Large intestine (tissue), 3 donors: ENCODE data around the gene THPO. TPM values are rescaled to one million over a fixed set of nuclear protein-coding genes. Genes with fewer than 3 reads are reported as not detected.

Experiments used
- DNase-seq, 2 donors: peaks; one replicate each; pipeline versions ENCODE4 v3.0.0 to v3.0.0-alpha.2; 2013
- H3K27ac ChIP-seq: one replicate; pipeline ENCODE4 v1.5.1; 2013; ENCODE audit warnings: low read length
- H3K27me3 ChIP-seq: 2 replicates; pipeline ENCODE4 v1.6.1; 2013; ENCODE audit warnings: low read length; ENCODE audit not compliant: control insufficient read depth, insufficient read depth
- H3K36me3 ChIP-seq: 2 replicates; pipeline ENCODE4 v1.6.1; 2013; ENCODE audit warnings: low read length; ENCODE audit not compliant: control insufficient read depth, insufficient read depth
- H3K4me1 ChIP-seq: one replicate; pipeline ENCODE4 v1.6.1; 2013; ENCODE audit warnings: low read length; ENCODE audit not compliant: control insufficient read depth, insufficient read depth
- H3K4me3 ChIP-seq: one replicate; pipeline ENCODE4 v1.5.1; 2013; ENCODE audit warnings: low read length
- H3K9me3 ChIP-seq: one replicate; pipeline ENCODE4 v1.6.1; 2013; ENCODE audit warnings: mild to moderate bottlenecking, low read depth, low read length, moderate library complexity; ENCODE audit not compliant: control insufficient read depth
- WGBS: methylation state at CpG from one replicate; pipeline ENCODE4 v1.1.5; 2013; ENCODE audit warnings: low lambda C conversion rate; ENCODE audit not compliant: insufficient coverage; 5-methylcytosine and 5-hydroxymethylcytosine counted together
- polyA plus RNA-seq: library from polyadenylated mRNA; unstranded; fragments of 120-200 nt; gene quantifications from one replicate; pipeline ENCODE4 v1.2.1, GENCODE V29; 2013

THPO gene
- polyA plus RNA-seq, 1 donor: 1.9 TPM

DNA sequence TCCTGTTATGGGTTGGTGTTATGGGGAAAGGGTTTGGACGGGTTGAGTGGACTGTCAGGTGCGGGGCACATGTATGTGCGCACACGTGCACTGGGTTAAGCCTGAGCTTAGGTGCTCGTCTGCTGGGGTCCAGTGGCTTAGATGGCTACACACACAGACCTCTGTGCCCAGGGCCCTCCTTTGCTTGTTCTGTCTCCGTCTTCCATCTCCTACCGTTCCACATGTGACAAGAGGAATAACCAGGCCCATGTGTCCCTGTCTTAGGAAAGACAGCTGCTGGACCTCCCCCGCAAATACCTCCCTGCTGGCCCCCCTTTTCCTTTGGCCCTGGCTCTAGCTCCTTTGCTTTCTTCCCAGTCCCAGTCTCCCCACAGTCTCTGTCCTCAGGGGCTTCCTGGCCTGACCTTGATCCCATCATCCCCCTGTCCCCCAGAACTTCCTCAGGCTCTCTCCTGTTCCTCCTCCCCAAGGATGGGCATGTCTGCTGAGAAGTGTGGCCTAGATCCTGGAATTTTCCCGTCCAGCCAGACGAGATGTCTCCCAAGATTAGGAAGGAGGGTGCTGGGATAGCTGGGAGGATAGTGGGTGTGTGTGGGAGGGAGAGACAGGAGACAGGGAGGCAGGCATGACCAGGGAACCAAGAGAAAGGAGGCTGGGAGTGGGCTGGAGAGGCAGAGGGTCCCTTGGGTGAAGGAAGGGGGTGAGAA lies 797 bp upstream of the THPO start:
- Histone ChIP-seq H3K27ac (no peak overlapping the region), H3K36me3 (no peaks in the 10 kb centered on the region), H3K27me3 (peaks cover 56% of the 10 kb centered on the region), H3K9me3 (peaks cover 5% of the 10 kb centered on the region), H3K4me1 (peaks cover 21% of the 10 kb centered on the region), H3K4me3 (no peak overlapping the region)
- 83% methylated on average over 1 of the region's 10 CpGs for WGBS
- DNase-seq: peak in 1 of 2 donors; percentile 9

- Histone ChIP-seq H3K27me3 (peaks cover 51% of the 10 kb centered on the region), H3K27ac (no peak overlapping the region), H3K9me3 (peaks cover 5% of the 10 kb centered on the region), H3K36me3 (no peaks in the 10 kb centered on the region), H3K4me3 (no peak overlapping the region), H3K4me1 (peaks cover 21% of the 10 kb centered on the region)
- no peak for DNase-seq
- WGBS: no CpG with 5 or more reads among the region's 5 CpGs
Observed at GRCh38 chr3:184377374-184377773, 633 bp downstream of the THPO start.

- 100% methylated on average over 2 of the region's 12 CpGs for WGBS
- Histone ChIP-seq H3K4me1 (peaks cover 13% of the 10 kb centered on the region), H3K4me3 (no peak overlapping the region), H3K9me3 (no peaks in the 10 kb centered on the region), H3K36me3 (no peaks in the 10 kb centered on the region), H3K27me3 (peaks cover 36% of the 10 kb centered on the region), H3K27ac (no peak overlapping the region)
- DNase-seq: no peak
Observed at GRCh38 chr3:184375747-184376461, 2.1 kb downstream of the THPO start.

- no CpG with 5 or more reads among the region's 6 CpGs for WGBS
- peaks cover 13% of the 10 kb centered on the region for H3K36me3 ChIP-seq
- H3K27me3 ChIP-seq: peaks cover 21% of the 10 kb centered on the region
- peaks cover 6% of the 10 kb centered on the region for H3K4me1 ChIP-seq
- no peak overlapping the region for H3K27ac ChIP-seq
- H3K4me3 ChIP-seq: no peak overlapping the region
- no peak for DNase-seq
- no peaks in the 10 kb centered on the region for H3K9me3 ChIP-seq
Observed at GRCh38 chr3:184373422-184373821, 4.6 kb downstream of the THPO start.

- Histone ChIP-seq H3K36me3 (peaks cover 18% of the 10 kb centered on the region), H3K9me3 (no peaks in the 10 kb centered on the region), H3K4me3 (no peak overlapping the region), H3K4me1 (peaks cover 3% of the 10 kb centered on the region), H3K27ac (no peak overlapping the region), H3K27me3 (peaks cover 18% of the 10 kb centered on the region)
- no peak for DNase-seq
- no CpG with 5 or more reads among the region's 5 CpGs for WGBS
Observed at GRCh38 chr3:184372911-184373310, 5.1 kb downstream of the THPO start.

DNA sequence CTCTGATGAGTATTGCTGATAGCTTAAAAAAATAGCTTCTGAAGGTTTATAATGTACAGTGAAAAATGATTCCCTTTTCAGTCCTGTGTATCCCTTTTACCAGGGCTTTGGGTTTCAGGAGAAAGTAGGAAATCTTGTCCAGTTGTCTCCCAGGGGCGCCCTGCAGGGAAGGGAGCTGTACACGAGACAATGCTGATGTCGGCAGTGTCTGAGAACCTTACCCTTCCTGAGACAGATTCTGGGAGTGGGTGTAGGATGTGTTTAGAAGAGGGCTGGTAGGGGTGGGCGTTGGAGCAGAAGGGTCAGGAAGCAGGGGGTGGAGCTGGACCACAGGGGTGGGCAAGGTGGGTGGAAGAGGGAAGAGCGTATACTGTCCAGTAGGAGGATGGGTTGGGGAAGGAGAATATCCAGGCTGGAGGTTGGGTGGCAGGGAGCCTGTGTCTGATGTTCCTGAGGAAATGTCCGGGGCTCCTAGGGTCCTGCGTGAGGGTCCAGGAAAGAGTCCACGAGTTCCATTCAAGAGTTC lies 5.6 kb downstream of the THPO start:
- H3K9me3 ChIP-seq: no peaks in the 10 kb centered on the region
- H3K27ac ChIP-seq: no peak overlapping the region
- peaks cover 16% of the 10 kb centered on the region for H3K27me3 ChIP-seq
- no CpG with 5 or more reads among the region's 8 CpGs for WGBS
- H3K4me3 ChIP-seq: no peak overlapping the region
- DNase-seq: no peak
- H3K36me3 ChIP-seq: peaks cover 21% of the 10 kb centered on the region
- H3K4me1 ChIP-seq: peaks cover 2% of the 10 kb centered on the region

DNA sequence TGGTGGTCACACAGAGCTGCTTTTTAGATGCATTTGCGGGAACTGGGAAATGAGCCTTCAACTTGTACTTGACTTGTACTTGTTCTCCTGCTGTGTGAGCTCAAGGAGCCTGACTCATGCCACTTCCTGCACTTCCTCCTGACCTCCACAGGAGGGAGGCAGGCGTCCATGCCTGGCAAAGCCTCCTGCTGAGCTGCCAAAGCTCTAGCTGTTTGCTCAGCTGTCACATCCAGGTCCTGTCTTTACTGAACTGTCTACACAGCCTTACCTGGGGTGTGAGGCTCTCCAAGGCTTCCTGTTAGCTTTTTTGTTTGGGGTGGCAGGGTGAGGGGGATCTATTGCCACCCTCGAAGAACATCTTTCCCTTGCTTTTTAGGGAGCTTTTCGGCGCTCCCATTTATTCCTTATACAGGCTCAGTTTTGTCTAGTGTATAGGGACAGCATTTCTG lies 6.4 kb downstream of the THPO start:
- WGBS: no CpG with 5 or more reads among the region's 5 CpGs
- peak; percentile 83 to 85 for DNase-seq
- H3K9me3 ChIP-seq: no peaks in the 10 kb centered on the region

DNA sequence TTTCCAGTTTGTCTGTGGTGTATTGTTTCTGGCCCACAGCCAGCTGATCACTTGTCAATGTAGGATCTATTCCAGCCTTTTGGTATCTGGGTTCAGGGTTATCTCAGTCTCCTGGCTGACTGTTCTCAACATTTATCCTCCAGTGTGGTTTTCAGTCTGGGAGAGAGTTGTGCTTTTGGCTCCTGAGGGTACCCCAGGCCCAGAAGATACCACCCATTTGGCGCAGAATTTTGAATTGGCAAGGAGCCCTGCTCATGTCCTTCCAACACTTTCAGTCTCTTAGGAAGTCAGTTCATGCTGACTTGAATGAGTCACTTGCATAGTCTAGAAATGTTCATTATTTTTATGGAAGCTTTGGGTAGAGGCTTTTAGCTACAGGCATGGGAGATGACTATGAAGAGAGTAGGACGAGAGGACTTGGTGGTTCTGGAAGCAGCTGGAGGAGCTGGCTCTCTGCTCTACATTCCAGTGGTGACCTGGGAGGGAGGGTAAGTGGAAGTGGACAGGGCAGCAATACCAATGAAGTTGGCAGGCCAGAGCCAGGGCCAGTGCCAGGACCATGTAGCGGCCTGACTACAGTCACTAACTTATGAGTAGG lies 9.3 kb downstream of the THPO start:
- H3K9me3 ChIP-seq: no peaks in the 10 kb centered on the region
- no CpG with 5 or more reads among the region's 3 CpGs for WGBS
- H3K27me3 ChIP-seq: peaks cover 3% of the 10 kb centered on the region
- peaks cover 39% of the 10 kb centered on the region for H3K36me3 ChIP-seq
- DNase-seq: no peak
- H3K4me1 ChIP-seq: peaks cover 11% of the 10 kb centered on the region
- no peak overlapping the region for H3K27ac ChIP-seq
- H3K4me3 ChIP-seq: no peak overlapping the region

More for the DNA sequence above, 6.4 kb downstream of the THPO start:
- no peak overlapping the region for H3K4me3 ChIP-seq
- peaks cover 24% of the 10 kb centered on the region for H3K36me3 ChIP-seq
- H3K4me1 ChIP-seq: peaks cover 5% of the 10 kb centered on the region
- no peak overlapping the region for H3K27ac ChIP-seq
- peaks cover 11% of the 10 kb centered on the region for H3K27me3 ChIP-seq

DNA sequence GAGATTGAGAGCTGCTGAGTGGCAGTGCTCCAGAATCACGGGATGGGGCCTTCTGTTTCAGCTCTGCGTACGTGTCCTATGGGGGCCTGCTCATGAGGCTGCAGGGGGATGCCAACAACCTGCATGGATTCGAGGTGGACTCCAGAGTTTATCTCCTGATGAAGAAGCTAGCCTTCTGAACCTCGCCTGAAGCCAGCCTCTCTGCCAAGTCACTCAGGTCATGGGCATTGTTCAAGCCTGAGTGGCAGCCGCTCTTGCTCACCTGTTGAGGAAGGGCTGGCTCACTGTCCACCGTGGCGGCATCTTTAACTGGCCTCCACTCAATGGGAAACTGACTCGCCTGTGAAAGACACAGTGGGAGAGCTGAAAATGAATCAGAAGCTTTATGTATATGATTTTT lies 9.9 kb downstream of the THPO start:
- Histone ChIP-seq H3K36me3 (peaks cover 39% of the 10 kb centered on the region), H3K27me3 (no peaks in the 10 kb centered on the region), H3K27ac (no peak overlapping the region), H3K9me3 (no peaks in the 10 kb centered on the region), H3K4me1 (peaks cover 11% of the 10 kb centered on the region), H3K4me3 (no peak overlapping the region)
- WGBS: no CpG with 5 or more reads among the region's 9 CpGs
- no peak for DNase-seq

- Histone ChIP-seq H3K27ac (peak overlapping the region; percentile 71), H3K4me3 (no peak overlapping the region), H3K4me1 (peaks cover 11% of the 10 kb centered on the region), H3K36me3 (peaks cover 39% of the 10 kb centered on the region), H3K9me3 (no peaks in the 10 kb centered on the region), H3K27me3 (no peaks in the 10 kb centered on the region)
- WGBS: no CpG with 5 or more reads among the region's 5 CpGs
- DNase-seq: peak; percentile 58 to 85
Observed at GRCh38 chr3:184366619-184367289, 11.3 kb downstream of the THPO start.
